Measurements from ENCODE around the gene IZUMO4. TPM values are rescaled to one million over a fixed set of nuclear protein-coding genes. Genes with fewer than 3 reads are reported as not detected.

The IZUMO4 gene
- total and polyA plus RNA-seq, 2 donors (not counting 1 experiment from before 2014, with no cell fraction given), result 34.8 to 93.9 TPM

GRCh38 chr19:2051773-2052704, 44.7 kb upstream of the IZUMO4 start:
- Mint-ChIP-seq H3K4me3 (peak overlapping the region; percentile 85), H3K4me1 (peaks cover 66% of the 10 kb centered on the region), H3K9me3 (ENCODE audit: insufficient read depth) (no peaks in the 10 kb centered on the region), H3K27ac (peak overlapping the region; percentile 98), H3K27me3 (no peaks in the 10 kb centered on the region)
- CTCF ChIA-PET, result interaction anchor here (0.7 to 2.9 kb wide), 21 partner anchors 9 to 206 kb away, joined by 3 to 51 read pairs (median 4); partner anchors contain the start of gene MOB3A
- peaks cover 0 to 3% (median 0%) of the 10 kb centered on the region in 3 donors for H3K9me3 ChIP-seq (ENCODE audit: control extremely low read depth in 1 of 3, control insufficient read depth in 2 of 3, insufficient read depth in 1 of 3, low read length in 2 of 3)
- DNase-seq (peak; percentile 92), ATAC-seq (ENCODE audit: low read depth) (peak; percentile 9)
- POLR2A ChIA-PET, result interaction anchor here (0.5 to 8.2 kb wide), 21 partner anchors 10 to 785 kb away, joined by 3 to 123 read pairs (median 4); partner anchors contain the start of genes IZUMO4 and MOB3A
- peak overlapping the region; percentile 61 for H3K9ac ChIP-seq (ENCODE audit: low read length)
- peak overlapping the region in 4 of 5 experiments; percentile 32 to 46 (median 38) for H3K4me3 ChIP-seq (ENCODE audit: control extremely low read depth in 1 of 5, extremely low read depth in 1 of 5, insufficient read depth in 1 of 5, low read depth in 2 of 5, low read length in 4 of 5)
- peak overlapping the region; percentile 99 for H3K27ac ChIP-seq (ENCODE audit: low read length in 2 of 2)
- no peaks in the 10 kb centered on the region for H3K27me3 ChIP-seq (replicated peaks in 1 of 4; ENCODE audit: control extremely low read depth in 1 of 4, control insufficient read depth in 3 of 4, insufficient read depth in 4 of 4, low read length in 3 of 4)
- TF ChIP-seq CTCF (IDR thresholded peaks at IDR 0.05) (no peak), EZH2 (IDR thresholded peaks at IDR 0.05; ENCODE audit: borderline replicate concordance, insufficient read depth, low read depth, low read length, poor library complexity, severe bottlenecking) (no peak)
- H3K36me3 ChIP-seq (replicated peaks in 1 of 2; ENCODE audit: control extremely low read depth in 1 of 2, control insufficient read depth in 1 of 2, extremely low read depth in 1 of 2, insufficient read depth in 2 of 2, low read length in 1 of 2), result peaks cover 0 to 25% of the 10 kb centered on the region in 2 experiments
- peaks cover 41% of the 10 kb centered on the region for H3K79me2 ChIP-seq (ENCODE audit: control insufficient read depth, insufficient read depth, low read length)
- H2AFZ ChIP-seq (ENCODE audit: insufficient read depth, low read depth, low read length, poor library complexity, severe bottlenecking), result peak overlapping the region; percentile 29
- 19% methylated on average over 12 of the region's 18 CpGs for WGBS (ENCODE audit: insufficient coverage)
- intact Hi-C loops (cut with micrococcal nuclease), result loop anchor here (1.0 to 2.0 kb wide), 5 partner anchors 9 to 99 kb away; partner anchors contain the start of genes AP3D1, IZUMO4 and MOB3A
- H3K4me2 ChIP-seq (replicated peaks; ENCODE audit: low read depth, low read length, poor library complexity, severe bottlenecking), result peak overlapping the region; percentile 92
- H4K20me1 ChIP-seq (ENCODE audit: control insufficient read depth, insufficient read depth, low read length, poor library complexity, severe bottlenecking), result peaks cover 38% of the 10 kb centered on the region
- peaks cover 80 to 84% of the 10 kb centered on the region in 2 donors for H3K4me1 ChIP-seq (ENCODE audit: control insufficient read depth in 2 of 2, insufficient read depth in 2 of 2, low read length in 2 of 2)

Data from B cell (primary cell).